Stimulated activated CD8-positive, alpha-beta memory T cell treated with anti-CD3 and anti-CD28 coated beads, Interleukin-15, amount 100 ng/mL, for 24 hours (primary cell): ENCODE measurements around the gene OR8A1.

Experiments used
- DNase-seq: peaks from one replicate; pipeline ENCODE4 v3.0.0-alpha.2; 2020; ENCODE audit warnings: low read depth

Gene OR8A1

DNA sequence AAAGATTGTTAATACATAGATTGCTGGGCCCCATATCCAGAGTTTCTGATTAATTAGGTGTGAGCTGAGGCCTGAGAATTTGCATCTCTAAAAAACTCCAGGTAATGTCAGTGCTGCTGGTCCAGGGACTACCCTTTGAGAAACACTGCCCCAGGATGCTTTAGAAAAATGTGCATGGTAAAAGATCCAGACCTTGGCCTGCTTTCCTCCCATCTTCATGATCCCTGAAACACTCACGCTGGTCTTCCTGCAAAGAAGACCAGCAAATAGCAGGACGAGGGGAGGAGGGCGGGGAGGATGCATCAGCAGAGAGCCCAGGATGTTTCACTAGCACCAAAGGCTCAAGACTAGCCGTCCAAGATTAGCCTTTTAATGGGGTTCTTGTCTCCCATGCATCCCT, at the start of gene OR8A1:
OR8A1 (plus strand) TSS at position 301 of the 400 bp plus-strand sequence. CDS start 123 bp downstream, outside the sequence.
- DNase-seq: no peak

GRCh38 chr11:124520550-124520854, 49.3 kb upstream of the OR8A1 start:
- no peak for DNase-seq

- DNase-seq: no peak
Observed at GRCh38 chr11:124533626-124534025, 36.2 kb upstream of the OR8A1 start.

- DNase-seq: no peak
Observed at GRCh38 chr11:124534051-124534450, 35.7 kb upstream of the OR8A1 start.

GRCh38 chr11:124535552-124536232, 34.1 kb upstream of the OR8A1 start:
- no peak for DNase-seq

GRCh38 chr11:124536520-124536919, 33.3 kb upstream of the OR8A1 start:
- no peak for DNase-seq

GRCh38 chr11:124538019-124538418, 31.8 kb upstream of the OR8A1 start:
- DNase-seq: no peak

DNA sequence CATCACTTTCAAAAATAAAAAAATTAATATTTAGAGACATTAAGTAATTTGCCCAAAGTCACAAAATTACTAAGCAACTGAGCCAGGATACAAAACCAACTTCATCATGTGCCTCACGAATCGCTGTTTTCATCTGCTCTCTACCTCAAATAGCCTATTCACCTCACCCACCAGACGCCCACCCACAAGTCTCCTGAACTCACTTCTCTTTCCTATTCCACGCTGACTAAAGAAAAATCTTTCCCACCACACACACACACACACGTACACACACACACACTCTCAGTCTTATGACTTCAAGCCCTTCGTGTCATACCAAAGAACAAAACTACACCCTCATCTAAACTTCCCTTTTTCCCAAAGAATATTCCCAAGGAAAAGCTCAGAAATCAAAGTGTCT, 28.6 kb upstream of the OR8A1 start:
- no peak for DNase-seq

DNA sequence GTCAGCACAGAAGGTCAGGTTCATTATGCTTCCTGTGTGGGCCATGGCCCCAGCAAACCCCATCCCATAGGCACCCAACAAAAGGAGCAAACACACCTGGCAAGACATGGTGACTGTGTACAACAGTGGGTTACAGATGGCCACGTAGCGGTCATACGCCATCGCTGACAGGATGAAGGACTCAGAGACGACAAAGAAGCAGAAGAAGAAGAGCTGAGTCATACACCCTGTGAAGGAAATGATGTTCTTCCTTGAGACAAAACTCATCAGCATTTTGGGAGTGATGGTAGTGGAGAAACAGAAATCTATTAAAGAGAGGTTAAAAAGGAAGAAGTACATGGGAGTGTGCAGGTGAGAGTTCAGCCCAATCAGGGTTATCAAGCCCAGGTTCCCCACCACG, 26.7 kb upstream of the OR8A1 start:
- no peak for DNase-seq

GRCh38 chr11:124543554-124543953, 26.2 kb upstream of the OR8A1 start, which contains the start of gene OR8B12:
Gene OR8B12, minus strand, starts transcription at chr11:124543654. Its CDS starts 0 bp downstream, at chr11:124543654.
- no peak for DNase-seq

DNA sequence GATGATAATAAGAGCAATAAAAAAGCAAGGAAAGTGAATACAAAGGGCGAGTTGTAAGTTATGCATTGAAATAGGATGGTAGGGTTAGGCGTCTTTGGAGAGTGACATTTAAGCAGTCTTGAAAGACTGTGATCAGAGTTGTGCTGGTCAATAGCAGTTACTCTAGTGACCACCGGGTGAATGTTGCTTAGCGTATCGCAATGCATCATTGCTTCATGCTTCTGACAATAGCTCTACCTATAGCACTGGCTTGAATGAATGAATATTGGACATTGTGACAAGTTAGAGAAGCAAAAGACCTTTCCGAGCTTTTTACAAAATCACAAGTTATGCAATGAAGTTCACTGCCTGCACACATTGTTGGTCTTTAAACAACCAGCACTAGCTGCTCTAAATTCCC, 18.6 kb upstream of the OR8A1 start:
- no peak for DNase-seq

- DNase-seq: no peak
Observed at GRCh38 chr11:124551987-124552386, 17.8 kb upstream of the OR8A1 start.

DNA sequence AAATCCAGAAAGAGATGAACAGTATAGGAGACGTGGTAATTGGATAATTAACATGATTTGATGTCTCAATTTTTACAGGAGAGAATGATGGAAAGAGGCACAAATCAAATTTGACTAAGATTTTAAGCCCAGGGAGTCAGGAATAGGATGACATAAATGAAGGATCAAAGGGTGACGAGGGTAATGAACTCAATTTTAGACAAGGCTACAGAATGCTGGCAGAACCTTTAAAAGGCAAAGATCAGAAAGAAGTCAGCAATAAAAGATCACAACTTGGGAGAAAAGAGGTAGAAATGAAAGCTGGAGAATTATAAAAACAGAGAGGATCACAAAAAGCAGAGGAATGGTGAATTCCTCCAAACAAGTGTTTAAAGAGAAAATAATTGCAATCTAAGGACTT, 13.0 kb upstream of the OR8A1 start:
- DNase-seq: no peak

- no peak for DNase-seq
Observed at GRCh38 chr11:124570160-124570559, 363 bp downstream of the OR8A1 start.

GRCh38 chr11:124577716-124578427, 8.1 kb downstream of the OR8A1 start:
- DNase-seq: no peak

DNA sequence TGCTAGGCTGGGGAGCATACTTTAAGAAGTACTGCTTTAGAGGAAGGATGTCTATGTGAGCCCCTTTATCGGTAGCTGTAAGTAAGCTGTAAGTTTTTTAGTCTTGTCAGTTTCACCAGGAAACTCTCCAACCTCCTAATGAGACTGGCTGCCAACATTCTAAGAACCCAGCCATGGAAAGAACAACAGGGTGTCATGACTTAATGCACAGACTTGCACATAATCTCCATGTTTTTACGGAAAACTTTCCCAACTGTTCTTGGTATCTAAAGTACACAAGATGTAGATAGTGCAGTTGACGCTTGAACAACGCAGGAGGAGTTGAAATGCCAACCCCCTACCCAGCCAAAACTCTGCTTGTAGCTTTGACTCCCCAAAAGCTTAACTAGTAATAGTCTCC, 9.0 kb downstream of the OR8A1 start:
- DNase-seq: no peak

GRCh38 chr11:124581817-124582216, 12.0 kb downstream of the OR8A1 start:
- no peak for DNase-seq

DNA sequence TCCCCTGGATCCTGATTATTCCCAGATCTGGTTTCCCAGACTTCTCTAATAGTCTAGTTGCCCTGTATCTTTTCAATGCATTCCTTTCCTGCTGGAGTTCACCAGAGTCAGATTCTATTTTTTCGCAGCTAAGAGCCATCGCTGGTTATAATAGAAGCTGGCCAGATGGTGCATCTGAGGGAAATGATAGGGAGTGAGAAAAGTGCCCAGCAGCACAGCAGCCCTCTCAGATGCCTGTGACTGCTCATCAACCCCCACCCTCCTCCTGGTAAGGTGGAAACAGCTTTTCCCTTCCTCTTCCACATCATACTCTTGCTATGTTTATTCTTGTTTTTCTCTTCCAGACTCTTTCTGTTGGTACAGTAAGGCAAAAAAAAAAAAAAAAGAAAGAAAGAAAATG, 12.8 kb downstream of the OR8A1 start:
- DNase-seq: no peak

GRCh38 chr11:124583781-124584180, 14.0 kb downstream of the OR8A1 start:
- DNase-seq: no peak

DNA sequence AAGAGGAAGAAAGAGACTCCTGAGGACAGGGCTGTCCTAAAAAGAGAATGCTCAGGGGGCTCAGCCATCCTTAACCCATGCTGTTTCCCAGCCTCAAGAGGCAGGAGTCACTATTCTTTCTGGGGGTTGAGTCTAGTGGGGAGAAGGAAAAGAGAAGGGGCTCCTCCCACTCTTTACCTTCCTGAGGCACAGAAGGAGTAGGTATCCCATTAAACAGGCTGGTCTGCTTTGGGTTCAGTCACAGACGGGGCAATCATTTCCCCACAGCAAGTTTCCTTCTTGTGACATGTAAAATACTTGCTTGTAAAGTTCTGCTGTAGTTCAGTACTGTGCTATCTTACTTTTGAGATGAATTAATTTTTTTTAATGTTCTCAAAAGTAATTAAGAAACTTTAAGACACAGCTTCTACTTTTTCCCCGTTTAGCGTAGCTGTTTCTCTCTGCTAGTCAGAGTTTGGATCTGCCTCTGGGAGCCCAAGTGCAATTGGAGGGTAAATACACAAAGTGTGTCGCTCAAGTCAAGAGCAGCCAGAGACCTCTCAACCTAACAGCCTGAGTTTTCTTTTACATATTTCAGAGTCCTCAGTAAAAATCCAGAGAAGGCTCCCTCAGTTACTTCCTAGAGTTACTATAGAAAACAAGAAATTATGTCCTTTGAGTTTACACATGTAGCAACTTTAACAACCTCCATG, 15.0 kb downstream of the OR8A1 start:
- DNase-seq: no peak

DNA sequence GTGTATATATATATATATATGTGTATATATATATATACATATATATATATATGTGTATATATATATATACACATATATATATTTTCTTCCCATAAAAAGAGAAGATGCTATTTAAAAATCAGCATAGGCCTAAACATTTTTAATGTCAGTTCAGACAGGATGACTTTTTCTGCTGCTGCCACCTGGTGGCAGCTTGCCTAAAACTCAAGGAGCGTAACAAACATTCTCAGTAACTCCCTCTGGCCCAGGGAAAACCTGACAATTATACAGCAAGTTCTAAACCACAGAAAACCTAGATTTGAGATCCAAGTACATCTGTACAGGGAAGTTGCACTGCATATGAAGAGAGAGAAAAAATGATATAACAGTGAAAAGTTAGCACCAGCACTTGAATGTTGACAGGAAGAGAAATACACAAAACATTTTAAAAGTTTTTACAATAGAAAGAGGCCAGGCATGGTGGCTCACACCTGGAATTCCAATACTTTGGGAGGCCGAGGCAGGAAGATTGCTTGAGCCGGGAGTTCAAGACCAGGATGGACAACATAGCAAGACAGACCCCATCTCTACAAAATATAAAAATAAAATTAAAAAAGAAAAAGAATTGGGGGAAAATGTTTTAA, 16.6 kb downstream of the OR8A1 start:
- DNase-seq: no peak

- DNase-seq: no peak
Observed at GRCh38 chr11:124591430-124591829, 21.6 kb downstream of the OR8A1 start.

- no peak for DNase-seq
Observed at GRCh38 chr11:124592627-124593026, 22.8 kb downstream of the OR8A1 start.
